Left renal cortex interstitium (tissue), 4 donors: Measurements from ENCODE around the gene ALCAM. TPM values are rescaled to one million over a fixed set of nuclear protein-coding genes. Genes with fewer than 3 reads are reported as not detected.

ENCODE experiments used
- DNase-seq, 4 donors: peaks; one replicate each; pipeline ENCODE4 v3.0.0-alpha.2; 2013; ENCODE audit warnings: low read depth in 4 of 4, low spot score in 2 of 4, missing footprints in 1 of 4
- polyA plus RNA-seq, 4 donors: library from polyadenylated mRNA; unstranded; fragments of 120-200 nt; gene quantifications; one replicate each; pipeline ENCODE4 v1.2.1, GENCODE V29; 2013; ENCODE audit not compliant: insufficient read length in 4 of 4

Gene ALCAM
- polyA plus RNA-seq, 4 donors = 108 to 158 (median 121) TPM

DNA sequence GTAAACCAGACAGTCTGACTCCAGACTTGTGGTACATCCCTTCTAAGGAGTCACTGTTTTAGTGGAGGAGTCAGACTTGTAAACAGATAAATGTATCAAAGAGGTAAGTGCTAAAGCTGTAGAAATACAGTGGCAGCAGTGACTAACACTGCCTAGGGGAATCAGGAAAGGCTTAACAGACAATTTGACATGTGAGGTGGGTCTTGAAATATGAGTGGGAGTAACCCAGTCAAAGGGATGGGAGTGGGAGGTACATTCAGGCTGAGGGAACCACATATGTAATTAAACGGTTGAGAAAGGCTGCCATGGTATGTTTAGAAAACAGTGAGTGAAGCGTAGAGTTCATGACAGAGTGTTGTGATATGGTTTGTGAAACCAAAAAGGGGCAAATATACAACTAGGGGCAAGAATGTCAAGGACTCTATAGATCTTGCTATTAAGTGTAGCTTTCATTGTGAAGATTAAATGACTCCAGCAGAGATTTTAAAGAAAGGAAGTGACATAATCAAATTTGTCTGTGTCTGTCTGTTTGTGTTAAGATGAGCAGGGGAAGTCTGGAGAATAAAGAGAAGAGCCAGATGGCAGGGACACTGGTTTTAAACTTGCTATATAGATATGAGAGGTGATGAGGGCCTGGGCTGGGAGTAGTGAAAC lies 11.2 kb upstream of the ALCAM start:
- peak in 2 of 4 donors; percentile 10 to 21 for DNase-seq

GRCh38 chr3:105356396-105356795 lies 10.3 kb upstream of the ALCAM start:
- no peak for DNase-seq

- DNase-seq = no peak
Measured at GRCh38 chr3:105356988-105357387, 9.7 kb upstream of the ALCAM start.

GRCh38 chr3:105359098-105359762 lies 7.5 kb upstream of the ALCAM start:
- DNase-seq = no peak

DNA sequence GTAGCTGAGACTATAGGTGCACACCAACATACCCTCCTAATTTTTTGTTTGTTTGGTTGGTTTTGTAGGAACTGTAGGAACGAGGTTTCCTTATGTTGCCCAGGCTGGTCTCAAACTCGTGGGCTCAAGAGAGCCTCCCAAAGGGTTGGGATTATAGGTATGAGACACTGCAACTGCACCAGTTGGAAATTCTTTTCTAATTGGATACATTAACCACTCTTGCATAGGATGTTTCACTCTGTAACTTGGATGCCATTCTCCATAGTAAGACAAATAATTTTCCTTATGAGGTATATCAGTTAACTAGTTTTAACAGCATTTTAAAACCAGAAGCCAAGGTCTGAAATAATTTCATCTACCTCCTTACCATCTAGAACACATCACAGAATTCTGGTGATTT lies 6.7 kb upstream of the ALCAM start:
- DNase-seq = no peak

DNA sequence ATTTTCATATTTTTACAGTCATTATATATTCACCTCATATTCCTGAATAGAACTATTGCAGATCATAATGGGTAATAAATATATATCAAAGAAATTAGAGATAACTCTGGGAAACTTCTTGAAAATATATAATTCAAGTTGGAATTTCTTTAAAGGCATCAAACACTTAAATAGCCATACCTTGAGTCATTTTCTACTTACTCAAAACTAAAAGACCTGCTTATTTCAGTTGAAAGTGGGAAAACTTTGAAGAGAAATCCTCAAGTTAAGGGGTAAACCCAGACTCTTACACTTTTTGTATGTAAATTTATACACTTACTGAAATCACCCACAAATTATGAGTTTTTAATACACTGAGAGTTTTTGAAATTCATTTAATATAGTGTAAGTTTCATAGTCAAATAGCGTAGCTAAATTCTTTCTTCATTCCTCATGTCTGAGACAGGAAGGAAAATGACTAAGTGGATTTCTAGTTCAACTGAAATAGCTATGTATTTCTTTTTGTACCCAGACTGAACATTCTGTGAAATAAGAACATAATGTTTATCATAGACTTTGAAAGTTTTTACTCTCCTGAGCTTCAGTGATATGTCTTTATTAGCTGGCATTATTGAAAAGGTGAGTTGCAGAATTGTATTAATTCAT lies 4.6 kb upstream of the ALCAM start:
- DNase-seq = no peak

GRCh38 chr3:105364128-105364527 lies 2.6 kb upstream of the ALCAM start:
- no peak for DNase-seq

DNA sequence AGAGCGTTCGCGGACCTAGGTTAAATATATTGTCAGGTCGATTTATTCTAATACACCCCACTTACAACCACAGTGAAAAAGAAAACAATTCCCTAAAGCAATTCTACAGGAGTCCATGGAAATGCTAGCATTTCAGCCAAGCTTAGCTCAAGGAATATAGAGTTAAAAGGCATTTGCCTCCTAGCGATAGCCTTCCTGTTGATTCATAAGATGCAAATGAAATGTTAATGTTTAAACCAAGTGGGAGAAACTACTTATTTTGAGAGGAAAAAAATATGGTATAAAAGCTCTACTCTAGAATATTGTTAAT lies 1.7 kb upstream of the ALCAM start:
- DNase-seq = no peak

DNA sequence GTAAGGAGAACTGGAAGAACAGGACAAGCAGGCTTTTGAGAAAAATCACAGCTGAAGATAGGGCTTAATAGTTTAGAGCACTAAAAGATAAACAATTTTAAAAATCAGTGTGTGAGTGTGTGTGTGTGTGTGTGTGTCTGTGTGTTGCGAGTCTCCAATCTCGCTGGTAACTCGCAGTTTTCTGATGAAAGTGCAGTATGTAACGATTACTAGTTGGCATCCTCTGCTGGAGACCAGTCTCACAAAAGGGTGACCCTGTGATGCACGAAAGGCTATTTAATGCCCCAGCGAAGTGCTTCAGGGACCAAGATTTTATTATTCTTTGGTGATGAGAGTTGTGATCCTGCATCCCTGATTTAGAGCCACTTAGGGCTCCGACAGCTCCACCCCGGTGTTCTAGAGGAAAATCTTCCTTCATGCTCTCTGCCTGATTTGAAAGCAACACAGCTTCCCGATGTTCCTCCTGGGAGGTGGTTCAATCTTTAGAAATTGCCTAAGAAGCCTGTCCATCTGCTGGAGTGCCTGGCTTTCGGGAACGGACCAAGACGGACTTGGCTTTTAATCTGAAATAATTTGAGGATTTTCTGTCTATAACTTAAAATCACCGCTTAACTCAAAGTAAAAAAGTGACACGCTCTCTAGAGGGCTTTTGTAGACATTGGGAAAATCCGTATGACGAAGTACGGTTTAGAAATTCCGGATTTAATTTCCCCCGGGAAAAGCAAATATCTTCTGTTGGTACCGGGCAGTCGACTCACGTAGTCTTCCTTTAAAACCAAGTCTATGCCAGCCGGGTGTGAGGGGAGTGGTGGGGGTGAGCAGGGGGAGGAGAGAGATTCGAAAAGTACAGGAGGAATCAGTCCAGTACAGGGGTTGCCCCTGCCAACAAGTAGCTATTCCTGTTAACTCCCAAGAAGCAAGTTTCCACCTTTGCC lies 1.1 kb upstream of the ALCAM start:
- peak in 2 of 4 donors; percentile 37 to 56 for DNase-seq

DNA sequence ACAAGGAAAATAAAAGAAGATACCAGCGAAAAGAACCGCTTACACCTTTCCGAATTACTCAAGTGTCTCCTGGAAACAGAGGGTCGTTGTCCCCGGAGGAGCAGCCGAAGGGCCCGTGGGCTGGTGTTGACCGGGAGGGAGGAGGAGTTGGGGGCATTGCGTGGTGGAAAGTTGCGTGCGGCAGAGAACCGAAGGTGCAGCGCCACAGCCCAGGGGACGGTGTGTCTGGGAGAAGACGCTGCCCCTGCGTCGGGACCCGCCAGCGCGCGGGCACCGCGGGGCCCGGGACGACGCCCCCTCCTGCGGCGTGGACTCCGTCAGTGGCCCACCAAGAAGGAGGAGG lies 325 bp downstream of the ALCAM start:
- DNase-seq = peak in 1 of 4 donors; percentile 14

DNA sequence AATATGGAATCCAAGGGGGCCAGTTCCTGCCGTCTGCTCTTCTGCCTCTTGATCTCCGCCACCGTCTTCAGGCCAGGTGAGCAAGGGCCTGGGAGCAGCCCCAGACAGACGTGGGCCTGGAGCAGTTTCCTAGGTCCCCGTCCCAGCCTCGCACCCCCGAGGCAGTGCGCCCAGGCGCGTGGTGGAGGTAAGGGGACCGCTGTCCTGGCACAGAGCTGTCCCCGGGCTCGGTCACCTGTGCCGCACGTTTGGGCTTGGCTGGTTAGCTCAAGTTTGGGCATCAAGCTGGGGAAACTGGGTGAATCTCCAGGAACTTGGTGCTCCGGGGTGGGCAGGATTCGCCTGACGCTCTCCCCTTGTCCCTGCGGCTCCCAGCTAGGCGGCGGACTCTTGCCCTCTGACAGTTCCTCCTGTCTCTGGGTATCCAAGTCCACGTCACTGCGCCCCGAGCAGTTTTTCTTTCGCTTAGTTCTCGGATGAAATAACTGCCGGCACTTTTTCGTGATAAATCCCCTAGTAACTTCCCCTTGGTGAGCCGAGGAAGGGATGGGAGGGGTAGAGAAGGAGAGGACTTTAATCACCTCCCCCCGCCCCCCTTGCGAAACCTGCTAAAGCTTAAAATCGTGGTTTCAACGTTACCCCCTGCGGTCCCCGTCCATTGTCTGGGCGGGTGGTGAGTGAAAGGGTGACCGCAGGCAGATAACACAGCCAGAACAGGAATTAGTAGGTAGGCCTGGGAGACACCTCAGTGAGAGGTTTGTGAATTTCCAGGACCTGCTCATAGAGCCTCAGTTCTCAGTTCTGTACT lies 901 bp downstream of the ALCAM start:
- peak in 2 of 4 donors; percentile 32 to 38 for DNase-seq

GRCh38 chr3:105368566-105369499 lies 2.1 kb downstream of the ALCAM start:
- DNase-seq = peak in 2 of 4 donors; percentile 31 to 32

GRCh38 chr3:105369500-105370371 lies 3.0 kb downstream of the ALCAM start:
- DNase-seq = peak in 2 of 4 donors; percentile 59 to 64

- DNase-seq = no peak
Measured at GRCh38 chr3:105373383-105373782, 6.7 kb downstream of the ALCAM start.

GRCh38 chr3:105375750-105376511 lies 9.2 kb downstream of the ALCAM start:
- DNase-seq = no peak

DNA sequence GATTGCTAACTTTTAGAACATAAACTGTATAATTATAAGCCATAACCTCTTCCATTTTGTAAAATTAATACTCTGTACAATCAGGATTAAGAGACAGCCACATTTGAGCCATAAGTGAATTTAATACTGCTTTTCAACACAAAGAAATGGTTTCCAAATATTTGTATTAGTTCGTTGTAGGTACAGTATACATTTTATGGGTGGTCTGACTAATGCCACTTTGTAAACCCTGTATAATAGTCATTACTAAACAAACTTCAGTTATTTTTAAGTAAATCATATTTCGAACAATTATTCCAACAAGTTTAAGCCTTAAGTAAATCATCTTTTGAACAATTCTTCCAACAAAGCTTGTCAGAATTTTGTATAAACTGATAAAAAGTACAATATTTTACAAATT lies 11.0 kb downstream of the ALCAM start:
- no peak for DNase-seq

DNA sequence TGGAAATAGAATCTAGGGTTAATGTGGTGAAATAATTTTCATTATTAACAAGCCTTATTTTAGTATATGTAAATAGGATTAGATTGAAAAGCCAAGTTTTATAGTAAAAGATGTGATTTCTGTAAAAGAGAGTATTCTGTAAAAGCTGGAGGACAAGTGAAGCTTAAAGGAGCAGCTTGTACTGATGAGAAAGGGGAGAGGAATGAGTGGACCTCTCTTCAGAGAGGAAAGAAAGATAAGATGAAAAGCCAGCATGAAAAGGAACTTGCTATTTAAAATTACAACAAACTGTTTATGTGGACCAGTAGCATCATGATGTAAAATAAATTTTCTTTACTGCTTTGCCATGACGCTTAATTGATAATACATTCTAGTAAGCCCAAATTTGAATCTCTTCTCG lies 18.5 kb downstream of the ALCAM start:
- no peak for DNase-seq
